IMR-90 (cell line): ENCODE results near the gene KLC3. TPM values are rescaled to one million over a fixed set of nuclear protein-coding genes. Genes with fewer than 3 reads are reported as not detected.
A peak's percentile ranks its signal among the peaks of the same experiment; 100 is the strongest.

Experiments
- ATAC-seq: fragments of 200-7000 bp; cut with Tn5 transposase; 2 replicates; pipeline ENCODE4 v1.9.1; 2020; ENCODE audit warnings: low read depth, mild to moderate bottlenecking, moderate library complexity
- BruUV-seq: library from RNA; stranded (reverse); fragments of 400-500 nt; replicated peaks from 2 replicates; lab custom pipeline; 2021; lab: Mats Ljungman, UMichigan
- CTCF ChIA-PET: fragments of 300-600 bp; formaldehyde crosslinking; extraction: SDS; loops from one replicate; lab custom pipeline; 2021; ENCODE audit warnings: antibody characterized with exemption; lab: Yijun Ruan, JAX
- POLR2A ChIA-PET: fragments of 300-600 bp; sonication (Branson Sonifier 250); formaldehyde crosslinking; loops from one replicate; lab custom pipeline; 2022; ENCODE audit warnings: antibody characterized with exemption; ENCODE audit not compliant: unreplicated experiment; lab: Charles Lee
- DNase-seq: peaks from one replicate; pipeline ENCODE4 v3.0.0; 2013
- H2AFZ ChIP-seq: replicated peaks from 2 replicates; pipeline ENCODE3; 2013; ENCODE audit warnings: low read length, mild to moderate bottlenecking; ENCODE audit not compliant: poor library complexity
- H2AK5ac ChIP-seq: 2 replicates; pipeline ENCODE4 v1.6.1; 2013; ENCODE audit warnings: low read depth, low read length, inconsistent platforms
- H2AK9ac ChIP-seq: replicated peaks from 2 replicates; pipeline ENCODE3; 2013; ENCODE audit warnings: mild to moderate bottlenecking, low read depth, low read length, moderate library complexity; ENCODE audit not compliant: poor library complexity
- H2BK120ac ChIP-seq: 2 replicates; pipeline ENCODE4 v1.6.1; 2013; ENCODE audit warnings: low read depth, low read length, inconsistent platforms
- H2BK15ac ChIP-seq: 3 replicates; pipeline ENCODE4 v1.6.1; 2013; ENCODE audit warnings: low read depth, low read length, inconsistent platforms
- H2BK20ac ChIP-seq: 2 replicates; pipeline ENCODE4 v1.6.1; 2013; ENCODE audit warnings: low read depth, mild to moderate bottlenecking, inconsistent platforms, low read length, moderate library complexity
- H2BK5ac ChIP-seq: 2 replicates; pipeline ENCODE4 v1.6.1; 2013; ENCODE audit warnings: mild to moderate bottlenecking, low read depth, low read length, inconsistent platforms; ENCODE audit not compliant: poor library complexity, severe bottlenecking
- H3K14ac ChIP-seq: replicated peaks from 2 replicates; pipeline ENCODE4 v1.6.1; 2013; ENCODE audit warnings: low read depth, low read length, inconsistent platforms
- H3K18ac ChIP-seq: 2 replicates; pipeline ENCODE4 v1.6.1; 2013; ENCODE audit warnings: low read depth, low read length, control low read depth
- H3K23ac ChIP-seq: 2 replicates; pipeline ENCODE4 v1.6.1; 2013; ENCODE audit warnings: low read depth, low read length, inconsistent platforms
- H3K27ac ChIP-seq: 2 replicates; pipeline ENCODE4 v1.5.1; 2013; ENCODE audit warnings: mild to moderate bottlenecking, control low read depth, low read length; ENCODE audit not compliant: insufficient read depth
- H3K27me3 ChIP-seq: 2 replicates; pipeline ENCODE4 v1.6.1; 2013; ENCODE audit warnings: low read length; ENCODE audit not compliant: control insufficient read depth, insufficient read depth
- H3K36me3 ChIP-seq: 2 replicates; pipeline ENCODE4 v1.6.1; 2013; ENCODE audit warnings: low read length, mixed read lengths; ENCODE audit not compliant: control insufficient read depth, insufficient read depth
- H3K4ac ChIP-seq: 2 replicates; pipeline ENCODE4 v1.6.1; 2013; ENCODE audit warnings: low read depth, low read length, inconsistent platforms
- H3K4me1 ChIP-seq: 2 replicates; pipeline ENCODE4 v1.6.1; 2013; ENCODE audit warnings: low read length, mixed read lengths; ENCODE audit not compliant: control insufficient read depth, insufficient read depth
- H3K4me2 ChIP-seq: 2 replicates; pipeline ENCODE4 v1.6.1; 2013; ENCODE audit warnings: low read depth, mild to moderate bottlenecking, control low read depth, low read length, moderate library complexity
- H3K4me3 ChIP-seq: 2 replicates; pipeline ENCODE4 v1.5.1; 2013; ENCODE audit warnings: low read depth, mild to moderate bottlenecking, control low read depth, low read length, moderate library complexity; ENCODE audit not compliant: insufficient read depth
- H3K56ac ChIP-seq: 2 replicates; pipeline ENCODE4 v1.6.1; 2013; ENCODE audit warnings: low read length, inconsistent platforms; ENCODE audit not compliant: insufficient read depth; ENCODE audit errors: extremely low read depth
- H3K79me1 ChIP-seq, 2 experiments: 2 replicates each; pipeline ENCODE4 v1.6.1; 2013; ENCODE audit warnings: low read length in 2 of 2, inconsistent platforms in 1 of 2, low read depth in 1 of 2
- H3K9ac ChIP-seq: 2 replicates; pipeline ENCODE4 v1.6.1; 2013; ENCODE audit warnings: low read depth, low read length, control low read depth
- H3K9me1 ChIP-seq: 2 replicates; pipeline ENCODE4 v1.6.1; 2013; ENCODE audit warnings: low read length, inconsistent platforms; ENCODE audit not compliant: insufficient read depth
- H3K9me3 ChIP-seq: 2 replicates; pipeline ENCODE4 v1.6.1; 2013; ENCODE audit warnings: low read length; ENCODE audit not compliant: control insufficient read depth, insufficient read depth
- H4K20me1 ChIP-seq: 2 replicates; pipeline ENCODE4 v1.6.1; 2013; ENCODE audit warnings: low read length, inconsistent platforms; ENCODE audit not compliant: insufficient read depth
- H4K5ac ChIP-seq: 2 replicates; pipeline ENCODE4 v1.6.1; 2013; ENCODE audit warnings: mild to moderate bottlenecking, low read depth, low read length, control low read depth
- H4K8ac ChIP-seq, 2 experiments: 2 replicates each; pipeline ENCODE4 v1.6.1; 2013; ENCODE audit warnings: low read depth in 2 of 2, low read length in 2 of 2, control low read depth in 1 of 2, inconsistent platforms in 1 of 2
- H4K91ac ChIP-seq: 2 replicates; pipeline ENCODE4 v1.6.1; 2013; ENCODE audit warnings: low read depth, low read length, inconsistent platforms; ENCODE audit not compliant: insufficient read depth
- CHD1 ChIP-seq: IDR thresholded peaks from 2 replicates; pipeline ENCODE4 v1.6.1; 2012; ENCODE audit warnings: low read depth, low read length, improper control_type of control experiment
- SMC3 ChIP-seq: fragments of 150-350 bp; IDR thresholded peaks from 2 replicates; pipeline ENCODE4 v1.6.1; 2016; ENCODE audit warnings: low read depth, mild to moderate bottlenecking, antibody characterized with exemption, low read length, moderate library complexity
- WGBS, 2 experiments: methylation state at CpG; one replicate each; pipeline versions ENCODE4 v1.1.5 to v1.1.7; 2013; ENCODE audit warnings: missing lambda C conversion rate in 2 of 2; ENCODE audit not compliant: insufficient read length in 1 of 2; ENCODE audit errors: extremely low coverage in 2 of 2; 5-methylcytosine and 5-hydroxymethylcytosine counted together
- dilution Hi-C: fragments of 300-500 bp; cut with HindIII; formaldehyde crosslinking; loops from one replicate; pipeline ENCODE4 v1.14.3; 2018; ENCODE audit warnings: low sequenced_read_pairs; ENCODE audit not compliant: unreplicated experiment
- in situ Hi-C: fragments of 300-500 bp; cut with MboI; formaldehyde crosslinking; loops from 3 replicates; pipeline ENCODE4 v1.14.3; 2019; ENCODE audit warnings: low sequenced_read_pairs, inconsistent platforms, mixed read lengths
- intact Hi-C: fragments of 100-400 bp; cut with micrococcal nuclease; formaldehyde crosslinking; loops from 2 replicates; pipeline ENCODE4 v1.10.0; 2022
- polyA plus RNA-seq, 3 experiments: library from polyadenylated mRNA; depleted of rRNA; stranded (reverse); fragments of >200 nt; gene quantifications; 2 replicates each; pipeline ENCODE4 v1.2.3, GENCODE V29; 2012; ENCODE audit warnings: low replicate concordance in 1 of 3
- total RNA-seq: library from RNA; depleted of rRNA; stranded (reverse); fragments of >200 nt; gene quantifications from 2 replicates; pipeline ENCODE4 v1.2.3, GENCODE V29; 2012
- TF ChIP-seq, protein P1 (sequence below): fragments of 150-350 bp; IDR thresholded peaks from 2 replicates; pipeline ENCODE4 v1.6.1; 2017; ENCODE audit warnings: mild to moderate bottlenecking, antibody characterized with exemption, low read length, low read depth

KLC3 gene
- total and polyA plus RNA-seq, 2 of the 4 experiments (the other 2 are of a cell fraction), result 0.14 to 0.18 TPM

DNA sequence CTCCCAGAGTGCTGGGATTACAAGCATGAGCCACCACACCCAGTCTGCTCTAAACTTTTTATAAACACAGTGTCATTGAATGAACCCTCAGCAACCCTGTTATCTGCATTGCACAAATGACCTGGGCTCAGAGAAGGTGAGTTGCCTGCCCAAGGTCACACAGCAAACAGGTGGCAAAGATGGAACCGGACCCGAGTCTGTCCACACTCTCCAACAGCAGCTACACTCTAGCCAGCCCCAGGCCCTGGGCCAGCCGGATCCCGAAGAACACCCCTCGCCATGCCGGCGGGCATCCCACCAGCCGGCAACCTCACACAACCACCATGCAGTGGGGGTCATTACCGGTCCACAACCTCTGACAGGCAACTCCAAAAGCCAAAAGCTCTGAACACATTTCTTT, 15.4 kb downstream of the KLC3 start:
- Histone ChIP-seq H4K8ac (no peak overlapping the region), H3K56ac (no peak overlapping the region), H3K14ac (no peak overlapping the region), H3K27ac (no peak overlapping the region), H4K91ac (no peak overlapping the region), H2BK5ac (no peak overlapping the region), H3K9ac (no peak overlapping the region), H4K5ac (no peak overlapping the region), H2BK20ac (no peak overlapping the region), H3K36me3 (peaks cover 53% of the 10 kb centered on the region), H2BK15ac (no peak overlapping the region), H3K4ac (no peak overlapping the region), H2AK5ac (no peak overlapping the region), H3K79me1 (peaks cover 0 to 10% of the 10 kb centered on the region in 2 experiments; a peak in 2 of 4 replicates), H3K4me3 (no peak overlapping the region), H3K9me3 (no peaks in the 10 kb centered on the region), H2BK120ac (no peak overlapping the region), H3K18ac (no peak overlapping the region), H3K9me1 (no peaks in the 10 kb centered on the region), H2AFZ (no peak overlapping the region), H3K27me3 (no peaks in the 10 kb centered on the region), H3K4me1 (no peaks in the 10 kb centered on the region), H4K20me1 (peaks cover 7% of the 10 kb centered on the region; the same call in 1 of the 2 replicates), H3K4me2 (no peak overlapping the region), H3K23ac (no peak overlapping the region), H2AK9ac (peak overlapping the region; percentile 19)
- 93% methylated on average over 8 of the region's 9 CpGs; no CpG with 5 or more reads in 1 of the 2 experiments for WGBS, 2 experiments
- dilution Hi-C loops (no loop called here), intact Hi-C loops (no loop called here), in situ Hi-C loops (no loop called here)
- ATAC-seq (no peak), DNase-seq (no peak)
- ChIA-PET POLR2A (no interaction called here), CTCF (no interaction called here)
- TF ChIP-seq SMC3 (no peak), CHD1 (no peak)
- TF ChIP-seq, protein P1, sequence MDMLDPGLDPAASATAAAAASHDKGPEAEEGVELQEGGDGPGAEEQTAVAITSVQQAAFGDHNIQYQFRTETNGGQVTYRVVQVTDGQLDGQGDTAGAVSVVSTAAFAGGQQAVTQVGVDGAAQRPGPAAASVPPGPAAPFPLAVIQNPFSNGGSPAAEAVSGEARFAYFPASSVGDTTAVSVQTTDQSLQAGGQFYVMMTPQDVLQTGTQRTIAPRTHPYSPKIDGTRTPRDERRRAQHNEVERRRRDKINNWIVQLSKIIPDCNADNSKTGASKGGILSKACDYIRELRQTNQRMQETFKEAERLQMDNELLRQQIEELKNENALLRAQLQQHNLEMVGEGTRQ, result no peak
- no TSS peak for BruUV-seq
